Measurements from ENCODE around the gene ATOX1. TPM values are rescaled to one million over a fixed set of nuclear protein-coding genes. Genes with fewer than 3 reads are reported as not detected.

ATOX1 gene
- total and polyA plus RNA-seq, 9 donors: 45.2 to 69.1 (median 52.2) TPM

DNA sequence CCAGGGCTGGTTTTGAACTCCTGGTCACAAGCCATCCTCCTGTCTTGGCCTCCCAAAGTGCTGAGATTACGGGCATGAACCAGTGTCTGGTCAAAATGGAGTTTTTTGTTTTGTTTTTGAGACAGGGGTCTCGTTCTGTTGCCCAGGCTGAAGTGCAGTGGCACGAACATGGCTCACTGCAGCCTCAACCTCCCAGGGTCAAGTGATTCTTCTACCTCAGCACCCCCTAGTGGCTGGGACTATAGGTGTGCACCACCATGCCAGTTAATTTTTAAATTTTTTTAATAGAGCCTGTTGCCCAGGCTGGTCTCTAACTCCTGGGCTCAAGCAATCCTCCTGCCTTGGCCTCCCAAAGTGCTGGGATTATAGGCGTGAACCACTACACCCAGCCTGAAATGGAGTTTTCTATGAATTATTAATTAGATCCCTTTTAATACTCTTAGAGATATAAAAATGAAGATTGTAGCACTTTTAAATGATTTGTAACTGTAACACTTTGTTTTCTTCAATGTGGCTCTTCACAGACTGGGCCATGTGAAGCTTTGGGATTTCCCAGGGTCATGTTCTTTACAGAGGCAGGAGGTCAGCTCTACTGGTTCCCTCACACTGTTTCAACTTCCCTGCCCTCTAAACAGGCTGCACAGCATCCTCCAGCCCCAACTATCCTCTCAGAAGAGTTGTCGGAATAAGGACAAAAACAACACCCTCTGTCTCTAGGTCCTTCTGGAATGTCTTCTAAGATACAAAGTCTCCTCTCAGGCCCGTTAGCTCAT, 39.0 kb downstream of the ATOX1 start:
- WGBS (ENCODE audit: insufficient coverage): 83% methylated on average over 1 of the region's 6 CpGs
- peak overlapping the region; percentile 88 for H3K27ac ChIP-seq (ENCODE audit: low read length)
- H3K9me3 ChIP-seq (replicated peaks; ENCODE audit: control insufficient read depth, low read depth, low read length): no peaks in the 10 kb centered on the region
- no peak for DNase-seq
- H3K27me3 ChIP-seq (ENCODE audit: control insufficient read depth, insufficient read depth, low read length): no peaks in the 10 kb centered on the region
- H3K4me1 ChIP-seq (ENCODE audit: control insufficient read depth, insufficient read depth, low read length): peaks cover 30% of the 10 kb centered on the region
- H3K36me3 ChIP-seq (ENCODE audit: control insufficient read depth, insufficient read depth, low read length): no peaks in the 10 kb centered on the region
- H3K4me3 ChIP-seq (ENCODE audit: low read length): no peak overlapping the region

DNA sequence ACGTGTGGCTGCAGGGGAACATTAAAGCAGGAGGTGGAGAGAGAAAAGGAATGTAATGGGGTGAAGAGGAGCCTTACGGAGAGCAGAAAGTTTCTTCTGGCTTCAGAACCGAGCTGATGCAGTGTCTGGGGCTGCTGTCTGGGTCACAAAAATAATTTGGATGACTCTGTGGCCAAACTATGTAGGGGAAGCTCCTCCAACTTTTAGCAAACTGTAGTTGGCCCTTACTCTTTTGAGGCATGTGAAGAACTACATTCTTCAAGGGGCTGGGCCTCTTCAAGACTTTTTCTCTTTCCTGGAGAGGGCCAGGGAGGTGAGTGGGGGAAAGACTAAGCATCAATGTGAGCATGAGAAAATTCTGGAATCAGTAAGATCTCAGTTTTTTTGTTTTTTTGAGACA, 39.8 kb downstream of the ATOX1 start:
- WGBS (ENCODE audit: insufficient coverage): 8% methylated on average over 2 of the region's 3 CpGs
- Histone ChIP-seq H3K36me3 (ENCODE audit: control insufficient read depth, insufficient read depth, low read length) (no peaks in the 10 kb centered on the region), H3K4me1 (ENCODE audit: control insufficient read depth, insufficient read depth, low read length) (peaks cover 30% of the 10 kb centered on the region), H3K27me3 (ENCODE audit: control insufficient read depth, insufficient read depth, low read length) (no peaks in the 10 kb centered on the region), H3K4me3 (ENCODE audit: low read length) (no peak overlapping the region), H3K9me3 (replicated peaks; ENCODE audit: control insufficient read depth, low read depth, low read length) (no peaks in the 10 kb centered on the region), H3K27ac (ENCODE audit: low read length) (peak overlapping the region; percentile 88)
- peak; percentile 93 for DNase-seq

DNA sequence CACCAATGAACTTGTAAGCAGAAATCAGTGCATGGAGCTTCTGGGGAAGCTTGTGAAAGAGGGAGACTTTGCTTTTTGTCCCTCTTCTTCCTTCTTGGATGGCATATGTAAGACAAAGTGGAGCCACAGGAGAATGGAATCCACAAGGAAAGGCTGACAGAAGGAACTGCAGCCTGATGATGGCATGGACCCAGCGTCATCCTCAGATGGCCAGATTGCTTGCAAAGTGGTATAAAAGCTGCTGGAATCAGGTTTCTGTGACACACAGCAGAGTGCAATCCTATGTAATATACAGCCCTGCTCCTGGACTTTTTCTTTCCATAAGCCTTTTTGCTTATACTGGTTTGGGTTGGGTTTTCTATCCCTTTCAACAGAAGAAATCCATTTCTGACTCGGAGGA, 40.3 kb downstream of the ATOX1 start:
- Histone ChIP-seq H3K9me3 (replicated peaks; ENCODE audit: control insufficient read depth, low read depth, low read length) (no peaks in the 10 kb centered on the region), H3K27me3 (ENCODE audit: control insufficient read depth, insufficient read depth, low read length) (no peaks in the 10 kb centered on the region), H3K4me3 (ENCODE audit: low read length) (no peak overlapping the region), H3K36me3 (ENCODE audit: control insufficient read depth, insufficient read depth, low read length) (no peaks in the 10 kb centered on the region), H3K4me1 (ENCODE audit: control insufficient read depth, insufficient read depth, low read length) (peaks cover 30% of the 10 kb centered on the region), H3K27ac (ENCODE audit: low read length) (peak overlapping the region; percentile 88)
- WGBS (ENCODE audit: insufficient coverage): 57% methylated on average over 1 of the region's 2 CpGs
- DNase-seq: peak; percentile 71

DNA sequence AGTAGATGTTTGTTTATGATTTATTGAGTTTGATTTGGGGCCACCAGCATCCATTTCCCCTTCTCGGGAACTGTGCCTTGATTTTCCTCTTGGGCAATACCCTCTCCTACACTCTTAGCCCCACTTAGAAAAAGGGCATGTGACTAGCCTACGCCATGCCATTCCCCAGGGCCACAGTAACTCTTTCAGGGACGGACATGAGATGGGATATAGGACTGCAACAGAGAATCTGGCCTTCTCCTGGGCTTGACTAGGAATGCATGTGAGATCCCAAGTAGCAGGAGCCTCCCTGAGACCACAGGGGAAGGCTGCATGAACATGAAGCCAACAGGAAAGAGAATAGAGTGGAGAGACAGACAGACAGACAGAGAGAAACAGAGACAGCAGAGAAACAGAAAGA, 41.0 kb downstream of the ATOX1 start:
- WGBS (ENCODE audit: insufficient coverage): 60% methylated on average over 1 of the region's 3 CpGs
- Histone ChIP-seq H3K27me3 (ENCODE audit: control insufficient read depth, insufficient read depth, low read length) (no peaks in the 10 kb centered on the region), H3K27ac (ENCODE audit: low read length) (peak overlapping the region; percentile 88), H3K4me1 (ENCODE audit: control insufficient read depth, insufficient read depth, low read length) (peaks cover 30% of the 10 kb centered on the region), H3K36me3 (ENCODE audit: control insufficient read depth, insufficient read depth, low read length) (no peaks in the 10 kb centered on the region), H3K4me3 (ENCODE audit: low read length) (no peak overlapping the region), H3K9me3 (replicated peaks; ENCODE audit: control insufficient read depth, low read depth, low read length) (no peaks in the 10 kb centered on the region)
- DNase-seq: no peak

DNA sequence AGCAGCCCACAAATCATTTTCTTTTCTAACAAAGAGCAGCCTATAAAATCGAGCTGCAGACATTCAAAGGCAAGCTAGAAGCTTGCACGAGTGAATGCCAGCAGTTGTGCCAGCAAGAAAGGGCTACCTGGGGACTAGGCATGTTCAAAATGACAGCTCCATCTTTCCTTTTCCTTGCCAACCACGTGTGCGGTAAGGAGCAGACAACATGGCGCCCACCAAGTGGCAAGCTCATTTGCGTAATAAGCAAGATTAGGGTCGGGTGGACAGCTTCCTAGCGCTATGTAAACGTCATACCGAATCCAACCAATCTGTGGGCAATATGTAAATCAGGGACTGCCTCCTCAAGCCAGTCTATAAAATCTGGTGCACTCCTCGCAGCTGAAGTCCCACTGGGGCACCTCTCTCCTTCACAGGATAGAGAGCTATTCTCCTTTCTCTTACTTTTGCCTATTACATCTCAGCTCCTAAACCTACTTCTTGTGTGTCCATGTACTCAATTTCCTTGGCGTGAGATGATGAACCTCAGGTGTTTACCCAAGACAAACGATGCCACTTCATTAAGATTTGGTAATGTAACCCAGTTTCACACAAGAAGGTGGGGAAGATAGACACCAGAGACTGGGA, 49.2 kb downstream of the ATOX1 start:
- Histone ChIP-seq H3K9me3 (replicated peaks; ENCODE audit: control insufficient read depth, low read depth, low read length) (no peaks in the 10 kb centered on the region), H3K27me3 (ENCODE audit: control insufficient read depth, insufficient read depth, low read length) (no peaks in the 10 kb centered on the region), H3K4me3 (ENCODE audit: low read length) (no peak overlapping the region), H3K4me1 (ENCODE audit: control insufficient read depth, insufficient read depth, low read length) (peaks cover 12% of the 10 kb centered on the region), H3K27ac (ENCODE audit: low read length) (no peak overlapping the region), H3K36me3 (ENCODE audit: control insufficient read depth, insufficient read depth, low read length) (no peaks in the 10 kb centered on the region)
- WGBS (ENCODE audit: insufficient coverage): 79% methylated on average over 11 of the region's 13 CpGs
- no peak for DNase-seq

DNA sequence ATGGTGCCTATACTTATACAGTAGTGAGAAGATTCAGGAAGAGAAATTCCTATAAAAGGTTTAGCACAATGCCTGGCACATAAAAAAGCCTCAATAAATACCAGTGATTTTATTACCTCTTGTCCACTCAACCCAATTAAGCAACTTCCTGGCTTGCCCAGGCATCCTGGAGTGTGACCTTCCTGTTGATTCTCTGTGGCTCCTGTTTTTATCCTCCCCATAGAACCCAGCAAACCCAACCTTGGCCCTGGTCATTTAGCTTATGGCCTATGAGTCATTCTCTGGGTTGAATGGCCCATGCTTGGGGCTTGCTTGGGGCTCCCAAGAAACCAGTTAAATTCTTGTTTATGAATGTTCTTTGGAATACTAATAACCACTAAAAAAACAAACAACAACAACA, 50.3 kb downstream of the ATOX1 start:
- no peak for DNase-seq
- no peaks in the 10 kb centered on the region for H3K36me3 ChIP-seq (ENCODE audit: control insufficient read depth, insufficient read depth, low read length)
- H3K9me3 ChIP-seq (replicated peaks; ENCODE audit: control insufficient read depth, low read depth, low read length): no peaks in the 10 kb centered on the region
- peak overlapping the region; percentile 66 for H3K27ac ChIP-seq (ENCODE audit: low read length)
- H3K4me1 ChIP-seq (ENCODE audit: control insufficient read depth, insufficient read depth, low read length): peaks cover 13% of the 10 kb centered on the region
- H3K27me3 ChIP-seq (ENCODE audit: control insufficient read depth, insufficient read depth, low read length): no peaks in the 10 kb centered on the region
- H3K4me3 ChIP-seq (ENCODE audit: low read length): no peak overlapping the region

DNA sequence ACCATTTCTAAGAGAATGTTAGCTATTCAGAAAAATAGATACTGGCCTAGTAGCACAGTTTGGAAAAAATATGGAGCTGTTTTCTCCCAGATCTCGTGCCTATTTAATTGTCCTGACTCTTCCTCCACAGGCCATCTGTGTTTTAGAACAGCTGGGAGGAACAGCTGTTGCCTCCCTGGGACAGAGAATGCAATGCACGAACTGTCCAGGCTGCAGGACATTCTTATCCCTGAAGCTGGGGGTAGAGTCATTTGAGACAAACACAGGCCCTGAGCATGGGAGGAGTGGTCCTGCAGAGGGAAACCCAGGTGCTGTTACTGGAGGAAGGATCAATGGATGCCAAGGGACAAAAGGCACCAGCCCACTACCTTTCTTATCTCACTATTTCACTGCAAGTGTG, 50.9 kb downstream of the ATOX1 start:
- DNase-seq: peak; percentile 95
- Histone ChIP-seq H3K9me3 (replicated peaks; ENCODE audit: control insufficient read depth, low read depth, low read length) (no peaks in the 10 kb centered on the region), H3K27ac (ENCODE audit: low read length) (peak overlapping the region; percentile 66), H3K36me3 (ENCODE audit: control insufficient read depth, insufficient read depth, low read length) (no peaks in the 10 kb centered on the region), H3K27me3 (ENCODE audit: control insufficient read depth, insufficient read depth, low read length) (no peaks in the 10 kb centered on the region), H3K4me1 (ENCODE audit: control insufficient read depth, insufficient read depth, low read length) (peaks cover 19% of the 10 kb centered on the region), H3K4me3 (ENCODE audit: low read length) (no peak overlapping the region)
- 10% methylated on average over 1 of the region's 2 CpGs for WGBS (ENCODE audit: insufficient coverage)

DNA sequence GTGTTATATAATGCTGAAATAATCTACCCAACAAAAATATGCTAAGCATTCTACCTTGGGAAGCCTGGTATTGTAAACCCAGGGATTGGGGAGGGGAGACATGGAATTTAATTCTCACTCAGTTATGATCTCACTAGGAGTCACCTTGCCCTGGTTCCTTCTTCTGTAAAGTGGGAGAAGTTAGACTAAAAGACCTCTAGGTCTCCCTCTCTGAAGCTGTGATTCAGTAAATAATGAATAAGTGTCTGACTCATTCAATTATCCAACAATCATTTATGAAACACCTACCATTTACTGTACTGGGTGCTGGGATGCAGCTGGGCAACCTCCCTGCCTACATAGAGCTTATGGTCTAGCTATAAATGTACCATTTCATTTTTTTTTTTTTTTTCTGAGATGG, 51.5 kb downstream of the ATOX1 start:
- H3K4me3 ChIP-seq (ENCODE audit: low read length): no peak overlapping the region
- no peaks in the 10 kb centered on the region for H3K27me3 ChIP-seq (ENCODE audit: control insufficient read depth, insufficient read depth, low read length)
- H3K9me3 ChIP-seq (replicated peaks; ENCODE audit: control insufficient read depth, low read depth, low read length): no peaks in the 10 kb centered on the region
- no peaks in the 10 kb centered on the region for H3K36me3 ChIP-seq (ENCODE audit: control insufficient read depth, insufficient read depth, low read length)
- H3K27ac ChIP-seq (ENCODE audit: low read length): peak overlapping the region; percentile 67
- H3K4me1 ChIP-seq (ENCODE audit: control insufficient read depth, insufficient read depth, low read length): peaks cover 25% of the 10 kb centered on the region
- DNase-seq: no peak

DNA sequence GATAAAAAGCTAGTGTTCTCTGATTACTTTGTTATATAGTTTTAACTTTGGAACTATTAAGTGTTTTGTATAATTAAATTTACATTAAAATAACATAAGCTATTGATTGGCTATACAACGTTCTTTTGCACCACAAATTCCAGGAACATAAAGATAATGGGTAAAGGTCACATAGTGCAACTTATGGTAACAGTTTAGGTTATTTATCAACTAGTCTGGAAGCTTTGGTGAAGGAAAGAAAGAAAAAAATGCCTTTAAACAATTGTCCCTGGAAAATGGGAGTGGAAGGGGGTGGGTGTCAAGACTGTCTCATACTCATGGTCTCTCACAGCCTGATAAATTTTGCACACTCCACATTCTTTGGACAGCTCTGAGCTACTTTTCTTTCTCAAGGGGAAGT, 54.7 kb downstream of the ATOX1 start:
- H3K4me1 ChIP-seq (ENCODE audit: control insufficient read depth, insufficient read depth, low read length): peaks cover 43% of the 10 kb centered on the region
- H3K27ac ChIP-seq (ENCODE audit: low read length): no peak overlapping the region
- WGBS (ENCODE audit: insufficient coverage): no CpG with 5 or more reads among the region's 1 CpG

DNA sequence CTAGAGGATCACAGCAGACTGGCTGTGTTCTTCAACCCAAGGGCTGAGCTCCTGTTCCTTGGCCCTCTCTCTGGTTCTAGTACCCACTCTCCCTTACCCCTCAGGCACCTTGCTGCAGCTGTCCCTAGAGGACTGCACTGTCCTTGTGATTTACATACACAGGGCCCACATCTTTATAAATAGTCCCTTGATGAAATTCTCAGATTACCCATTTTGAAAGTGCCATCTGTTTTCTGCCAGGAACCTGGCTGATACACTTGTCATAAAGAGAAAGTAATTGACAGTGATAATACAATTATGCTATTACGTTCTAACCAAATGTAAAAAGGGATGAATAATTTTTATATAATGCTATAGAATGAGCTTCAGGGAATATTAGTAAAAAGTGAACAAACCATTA, 55.2 kb downstream of the ATOX1 start:
- Histone ChIP-seq H3K27me3 (ENCODE audit: control insufficient read depth, insufficient read depth, low read length) (no peaks in the 10 kb centered on the region), H3K9me3 (replicated peaks; ENCODE audit: control insufficient read depth, low read depth, low read length) (no peaks in the 10 kb centered on the region), H3K4me3 (ENCODE audit: low read length) (no peak overlapping the region), H3K4me1 (ENCODE audit: control insufficient read depth, insufficient read depth, low read length) (peaks cover 48% of the 10 kb centered on the region), H3K27ac (ENCODE audit: low read length) (peak overlapping the region; percentile 84), H3K36me3 (ENCODE audit: control insufficient read depth, insufficient read depth, low read length) (no peaks in the 10 kb centered on the region)
- DNase-seq: peak; percentile 61
- no CpG with 5 or more reads among the region's 1 CpG for WGBS (ENCODE audit: insufficient coverage)

More for the DNA sequence above, 54.7 kb downstream of the ATOX1 start:
- DNase-seq: no peak
- H3K9me3 ChIP-seq (replicated peaks; ENCODE audit: control insufficient read depth, low read depth, low read length): no peaks in the 10 kb centered on the region
- H3K36me3 ChIP-seq (ENCODE audit: control insufficient read depth, insufficient read depth, low read length): no peaks in the 10 kb centered on the region
- H3K27me3 ChIP-seq (ENCODE audit: control insufficient read depth, insufficient read depth, low read length): no peaks in the 10 kb centered on the region
- no peak overlapping the region for H3K4me3 ChIP-seq (ENCODE audit: low read length)
